A172 (cell line): ENCODE data around the gene CHP1. TPM values are rescaled to one million over a fixed set of nuclear protein-coding genes. Genes with fewer than 3 reads are reported as not detected.
"Not testable (repeated sequence)": the region's sequence is repeated elsewhere in the genome, so short reads cannot be mapped to it uniquely, and the experiment has no call there.

Experiments used
- DNase-seq: peaks from one replicate; pipeline ENCODE4 v3.0.0-alpha.2; 2015; ENCODE audit warnings: low spot score
- total RNA-seq: library from RNA; depleted of rRNA; stranded (reverse); fragments of >200 nt; shearing (Covaris generic); gene quantifications from 2 replicates; pipeline ENCODE4 v1.2.3, GENCODE V29; 2014

CHP1 gene
- total RNA-seq, 1 experiment from 2014 or later: 81.4 TPM

- DNase-seq: no peak
Measured at GRCh38 chr15:41256577-41257038, 25.5 kb downstream of the CHP1 start.

- DNase-seq: no peak
Measured at GRCh38 chr15:41258750-41259471, 27.8 kb downstream of the CHP1 start.

- no peak for DNase-seq
Measured at GRCh38 chr15:41259546-41260189, 28.6 kb downstream of the CHP1 start.

GRCh38 chr15:41260924-41261323, 29.9 kb downstream of the CHP1 start:
- DNase-seq: not testable (repeated sequence)

- DNase-seq: no peak
Measured at GRCh38 chr15:41262571-41262970, 31.5 kb downstream of the CHP1 start.

- DNase-seq: no peak
Measured at GRCh38 chr15:41263891-41264351, 32.9 kb downstream of the CHP1 start.

GRCh38 chr15:41269887-41270286, 38.8 kb downstream of the CHP1 start:
- no peak for DNase-seq

- no peak for DNase-seq
Measured at GRCh38 chr15:41276831-41277230, 45.8 kb downstream of the CHP1 start.

GRCh38 chr15:41278319-41278718, 47.3 kb downstream of the CHP1 start:
- DNase-seq: no peak

- no peak for DNase-seq
Measured at GRCh38 chr15:41279535-41280283, 48.6 kb downstream of the CHP1 start.

- DNase-seq: peak; percentile 78
Measured at GRCh38 chr15:41281236-41281635, 50.2 kb downstream of the CHP1 start.

GRCh38 chr15:41282436-41282835, 51.4 kb downstream of the CHP1 start:
- DNase-seq: not testable (repeated sequence)

- DNase-seq: not testable (repeated sequence)
Measured at GRCh38 chr15:41282980-41283652, 52.0 kb downstream of the CHP1 start.

GRCh38 chr15:41283653-41284426, 52.8 kb downstream of the CHP1 start:
- peak; percentile 96 for DNase-seq

- DNase-seq: peak; percentile 33
Measured at GRCh38 chr15:41284427-41285177, 53.5 kb downstream of the CHP1 start.

- DNase-seq: no peak
Measured at GRCh38 chr15:41285285-41285684, 54.2 kb downstream of the CHP1 start.

GRCh38 chr15:41286665-41287333, 55.7 kb downstream of the CHP1 start:
- DNase-seq: no peak

GRCh38 chr15:41288464-41288863, 57.4 kb downstream of the CHP1 start:
- no peak for DNase-seq

- no peak for DNase-seq
Measured at GRCh38 chr15:41289953-41290352, 58.9 kb downstream of the CHP1 start.
